DMS153 (cell line): ENCODE measurements around the gene GDE1.

Source experiments
- DNase-seq: peaks from one replicate; lab custom pipeline; 2025; lab: John Stamatoyannopoulos, UW

GDE1 gene

DNA sequence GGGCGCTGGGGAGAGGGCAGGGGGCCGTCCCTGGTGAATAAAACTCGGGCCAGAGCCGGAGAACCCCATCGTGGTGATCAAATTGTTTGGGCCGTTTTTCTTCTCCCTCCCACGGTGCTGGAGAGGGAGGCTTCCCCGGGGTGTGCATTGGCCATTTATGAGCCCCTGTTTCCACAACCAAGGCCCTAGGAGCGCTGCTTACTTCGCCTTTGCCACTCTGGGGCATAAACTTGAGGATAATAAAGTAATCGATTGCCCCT is 2.4 kb upstream of the GDE1 start:
- no peak for DNase-seq

DNA sequence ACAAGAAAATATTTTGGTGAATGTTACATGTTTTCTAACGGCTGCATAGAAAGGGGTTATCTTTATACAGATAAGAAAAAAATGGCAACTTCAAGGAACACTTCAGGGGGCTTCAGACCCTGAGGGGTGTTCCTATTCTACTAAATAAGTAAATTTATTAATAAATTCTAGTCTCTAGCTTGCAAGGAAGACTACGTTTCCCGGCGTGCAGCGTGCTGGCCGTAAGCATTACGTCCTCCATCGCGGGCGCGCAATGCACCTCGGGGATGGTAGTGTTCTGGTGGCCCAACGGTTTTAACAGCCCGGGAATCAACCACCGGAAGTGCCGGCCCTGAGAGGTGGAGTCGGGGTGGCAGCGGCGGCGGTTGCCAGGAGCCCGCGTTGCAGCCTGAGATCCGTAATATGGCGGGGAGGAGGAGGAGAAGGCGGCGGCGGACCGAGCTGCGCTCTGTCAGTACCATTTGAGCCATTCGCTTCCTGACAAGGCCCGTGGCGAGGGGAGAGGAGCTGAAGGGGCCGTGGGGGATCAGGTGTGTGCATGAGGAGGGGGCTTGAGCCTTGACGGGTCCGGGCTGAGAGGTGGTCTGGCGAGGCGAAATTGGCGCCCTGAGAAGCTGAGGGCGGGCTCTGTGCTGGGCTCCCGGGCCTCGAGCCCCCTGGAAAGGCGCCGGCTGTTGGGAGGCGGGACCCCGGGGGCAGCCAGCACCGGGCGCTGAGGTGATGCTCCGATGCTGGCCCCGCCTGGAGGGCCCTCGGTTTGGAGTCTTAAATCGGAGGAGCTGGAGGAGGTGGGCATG is 1.9 kb upstream of the GDE1 start, which contains the start of gene CCP110:
CCP110 (plus strand) TSS at position 384 of the 797 bp plus-strand sequence. CDS start 3,940 bp downstream, outside the sequence.
- DNase-seq = peak; percentile 91

DNA sequence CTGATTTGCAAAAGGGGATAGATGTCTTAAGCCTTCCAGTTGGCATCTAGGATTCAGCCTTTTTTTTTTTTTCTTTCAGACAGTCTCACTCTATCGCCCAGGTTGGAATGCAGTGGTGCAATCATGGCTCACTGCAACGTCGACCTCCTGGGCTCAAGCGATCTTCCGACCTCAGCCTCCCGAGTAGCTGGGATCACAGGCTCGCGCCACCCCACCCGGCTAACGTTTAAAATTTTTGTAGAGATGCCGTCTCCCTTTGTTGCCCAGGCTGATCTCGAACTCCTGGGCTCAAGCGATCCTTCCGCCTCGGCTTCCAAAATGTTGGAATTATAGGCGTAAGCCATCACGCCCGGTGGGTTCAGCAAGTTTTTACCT is 1.3 kb upstream of the GDE1 start:
- no peak for DNase-seq

- no peak for DNase-seq
Observed at GRCh38 chr16:19522760-19523159, 862 bp upstream of the GDE1 start.

GRCh38 chr16:19522397-19522732 is 467 bp upstream of the GDE1 start:
- no peak for DNase-seq

DNA sequence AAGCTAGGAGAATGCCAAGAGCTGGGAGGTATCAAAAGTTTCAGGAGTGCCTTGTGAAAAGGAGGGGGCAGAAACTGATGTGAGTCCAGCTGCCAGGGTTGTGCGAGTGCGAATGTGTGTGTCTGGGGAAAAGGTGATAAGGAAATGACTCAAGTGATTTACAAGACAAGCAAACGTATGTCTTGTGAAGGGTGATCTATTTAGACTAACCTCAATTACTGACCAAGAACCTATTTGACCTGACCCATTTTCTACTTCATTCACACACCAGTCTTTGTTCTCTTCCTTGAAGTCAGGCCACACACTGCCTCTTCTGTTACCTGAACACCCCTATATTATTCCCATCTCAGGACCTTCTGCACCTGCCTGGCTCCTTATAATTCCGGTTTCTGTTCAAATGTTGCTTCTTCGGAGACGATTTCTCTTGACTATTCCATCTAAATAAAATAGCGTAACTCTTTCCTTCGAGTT is 1.0 kb downstream of the GDE1 start:
- DNase-seq = no peak

DNA sequence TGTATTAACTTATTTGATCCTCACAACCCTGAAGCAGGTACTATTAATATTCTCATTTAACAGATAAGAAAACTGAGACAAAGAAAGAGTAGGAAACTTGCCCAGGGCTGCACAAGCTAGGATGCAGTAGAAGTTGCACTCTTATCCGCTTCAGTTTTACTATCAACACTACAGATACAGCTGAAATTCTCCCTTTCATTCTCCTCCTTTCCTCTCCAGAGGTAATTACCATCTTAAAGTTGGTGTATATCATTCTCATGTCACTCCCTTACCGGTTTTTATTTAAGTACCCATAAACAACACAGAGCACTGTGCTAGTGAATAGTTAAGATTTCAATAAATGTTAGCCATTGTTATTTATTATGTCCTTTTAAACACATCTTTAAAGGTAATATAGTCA is 3.5 kb downstream of the GDE1 start:
- DNase-seq = no peak

DNA sequence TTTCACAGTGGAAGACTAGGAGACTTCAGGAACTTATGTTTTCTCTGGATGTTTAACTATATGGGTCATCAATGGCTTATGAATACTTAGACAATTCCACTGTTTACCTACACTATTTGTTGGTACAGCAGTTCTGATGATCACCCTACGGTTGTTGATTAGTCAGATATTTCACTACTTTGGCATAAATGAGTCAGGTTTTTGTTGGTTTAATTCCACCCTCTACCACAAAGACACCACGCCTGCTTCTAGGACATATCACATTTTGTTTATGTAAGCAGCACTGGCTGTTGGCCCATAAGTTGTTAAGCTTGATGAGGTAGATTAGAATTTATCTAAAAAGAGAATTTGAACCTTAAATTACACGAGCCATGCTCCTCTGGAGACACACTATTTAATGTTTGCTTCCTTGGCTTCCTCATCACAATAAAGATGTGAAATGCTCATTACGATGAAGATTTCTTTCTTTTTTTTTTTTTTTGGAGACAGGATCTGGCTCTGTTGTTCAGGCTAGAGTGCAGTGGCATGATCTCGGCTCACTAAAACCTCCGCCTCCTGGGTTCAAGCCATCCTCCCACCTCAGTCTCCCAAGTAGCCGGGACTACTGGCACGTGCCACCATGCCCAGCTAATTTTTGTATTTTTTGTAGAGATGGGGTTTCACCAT is 4.3 kb downstream of the GDE1 start:
- no peak for DNase-seq

- DNase-seq = no peak
Observed at GRCh38 chr16:19515757-19516156, 6.1 kb downstream of the GDE1 start.

GRCh38 chr16:19513377-19514053 is 8.4 kb downstream of the GDE1 start:
- no peak for DNase-seq

- DNase-seq = no peak
Observed at GRCh38 chr16:19512297-19512696, 9.6 kb downstream of the GDE1 start.

DNA sequence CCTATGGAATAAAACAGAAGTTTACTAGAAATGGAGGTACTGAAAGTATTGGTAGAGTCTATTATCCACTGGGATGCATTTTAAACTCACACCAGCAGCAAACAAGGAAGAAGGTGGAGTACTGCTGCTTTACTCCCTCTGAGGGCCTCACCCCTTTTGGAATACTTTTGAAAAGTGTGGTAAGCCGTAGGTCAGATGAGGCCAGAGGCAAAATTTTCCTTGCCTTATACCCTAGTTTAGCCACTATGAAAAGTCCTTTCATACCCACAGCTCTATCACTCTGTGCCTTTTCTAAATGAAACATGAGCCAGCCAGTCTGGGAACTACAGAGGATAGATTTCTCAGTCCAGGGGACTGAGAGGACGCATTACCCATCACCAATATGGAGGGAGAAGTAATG is 14.0 kb downstream of the GDE1 start:
- DNase-seq = no peak

- no peak for DNase-seq
Observed at GRCh38 chr16:19506965-19507364, 14.9 kb downstream of the GDE1 start.

DNA sequence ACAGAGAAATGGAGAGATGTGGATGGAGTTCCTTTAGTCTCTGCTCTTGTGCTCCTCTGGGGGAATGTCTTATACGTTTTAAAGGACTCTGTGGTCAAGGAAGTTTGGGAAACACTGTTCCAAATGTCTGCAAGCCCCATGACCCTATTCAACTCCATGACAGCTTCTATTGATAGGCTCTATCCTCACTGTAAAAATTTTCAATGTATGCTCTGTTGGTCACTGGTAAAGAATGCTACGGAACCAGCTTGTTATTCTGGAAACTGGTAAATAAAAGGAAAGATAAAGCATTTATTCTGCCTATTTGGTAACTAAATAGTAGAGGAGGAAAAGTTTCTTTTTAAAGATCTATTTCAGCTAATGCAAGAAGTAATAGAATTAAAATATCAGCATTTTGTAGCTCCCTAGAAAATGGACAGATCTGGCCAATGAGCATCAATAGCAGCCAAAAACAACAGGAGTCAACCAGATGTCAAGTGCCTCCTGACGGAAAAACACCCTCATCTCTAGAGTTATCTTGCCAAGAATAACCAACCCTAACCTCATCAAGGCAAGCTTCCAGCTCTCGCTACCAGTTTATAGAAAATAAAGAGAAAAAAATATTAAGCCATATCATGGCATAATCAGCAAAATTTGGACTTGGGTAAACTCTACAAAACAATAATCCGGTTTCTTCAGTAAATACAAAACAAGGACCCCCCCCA is 16.1 kb downstream of the GDE1 start:
- no peak for DNase-seq

GRCh38 chr16:19503461-19504075 is 18.3 kb downstream of the GDE1 start:
- no peak for DNase-seq

- peak; percentile 64 for DNase-seq
Observed at GRCh38 chr16:19502395-19503131, 19.3 kb downstream of the GDE1 start.

DNA sequence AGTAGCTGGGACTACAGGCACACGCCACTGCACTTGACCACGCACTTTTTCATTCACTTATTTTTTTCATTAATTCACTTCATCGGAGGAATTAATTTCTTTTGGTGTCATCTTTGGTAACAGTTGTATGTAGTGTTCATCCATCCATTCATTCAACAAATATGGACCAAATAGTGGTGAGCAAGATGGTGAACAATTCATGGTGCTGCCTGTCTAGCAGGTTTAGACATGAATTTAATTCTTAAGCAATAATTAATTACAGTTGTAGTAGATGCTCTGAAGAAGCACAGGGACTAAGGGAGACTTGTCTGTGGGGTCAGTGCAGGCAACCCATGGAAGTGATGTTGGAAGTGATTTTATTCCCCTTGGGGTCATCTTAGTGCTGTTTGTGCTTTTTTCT is 22.4 kb downstream of the GDE1 start:
- DNase-seq = no peak

DNA sequence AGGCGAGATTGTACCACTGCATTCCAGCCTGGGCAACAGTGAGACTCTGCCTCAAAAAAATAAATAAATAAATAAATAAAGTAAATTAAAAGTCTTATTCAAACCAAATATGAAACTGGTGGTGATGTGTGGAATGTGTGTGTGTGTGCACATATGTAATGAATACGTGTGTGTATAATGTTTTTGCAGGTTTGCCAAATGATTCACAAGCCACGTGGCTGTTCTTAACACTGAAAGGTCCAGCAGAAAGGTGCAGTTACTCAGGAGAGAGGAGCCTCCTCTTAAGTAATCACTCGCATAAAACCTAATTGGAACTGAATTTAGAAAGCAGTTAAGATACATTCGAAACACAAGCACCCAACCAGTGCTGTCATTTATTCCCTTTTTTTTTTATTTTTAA is 22.9 kb downstream of the GDE1 start:
- no peak for DNase-seq

- DNase-seq = no peak
Observed at GRCh38 chr16:19497176-19497575, 24.7 kb downstream of the GDE1 start.

- no peak for DNase-seq
Observed at GRCh38 chr16:19490619-19491018, 31.3 kb downstream of the GDE1 start.

DNA sequence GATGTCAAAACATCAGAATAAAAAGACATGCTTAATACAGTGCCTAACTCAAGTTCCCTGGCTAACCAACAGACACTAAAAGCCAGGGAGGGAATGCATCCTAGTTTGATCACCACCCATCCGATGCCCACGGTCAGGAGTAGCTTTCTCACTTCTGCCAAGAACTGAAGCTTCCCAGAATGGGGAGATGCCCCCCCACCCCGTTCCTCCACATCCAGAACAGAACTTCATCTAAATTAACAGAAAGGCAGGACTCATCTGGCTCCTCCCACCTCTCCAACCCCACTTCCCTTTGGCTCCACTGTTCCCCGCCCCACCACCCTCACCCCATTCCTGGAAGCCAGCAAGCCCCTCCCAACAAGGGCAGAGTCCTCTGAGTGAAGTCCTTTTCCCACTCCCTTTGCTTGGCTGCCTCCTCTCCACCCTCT is 33.7 kb downstream of the GDE1 start:
- no peak for DNase-seq
